ENCODE measurements around the gene MSANTD2.

Gene MSANTD2

GRCh38 chr11:124762105-124762623 lies 38.0 kb downstream of the MSANTD2 start, which contains the start of gene ESAM:
ESAM (minus strand) TSS chr11:124762290; CDS start chr11:124762154, 136 bp downstream.
- ChIA-PET POLR2A (ENCODE audit: low non-redundant PET) (interaction anchor here (0.6 kb wide), 1 partner anchor 45 kb away, joined by 5 read pairs; no protein-coding TSS in a partner anchor), CTCF (interaction anchor here (0.5 to 2.8 kb wide), 12 partner anchors 9 to 129 kb away, joined by 3 to 18 read pairs (median 4); partner anchors contain the start of genes SIAE, SPA17 and VSIG2)
- no peak for TF ChIP-seq CTCF (conservative IDR thresholded peaks at IDR 0.05; ENCODE audit: low read depth)
- no peak for DNase-seq (ENCODE audit: low spot score)
- H3K27ac ChIP-seq, result no peak within 1 kb of the TSS

- no peak overlapping the region for H3K27ac ChIP-seq
- ChIA-PET POLR2A (ENCODE audit: low non-redundant PET) (no interaction called here), CTCF (interaction anchor here (0.5 to 2.8 kb wide), 5 partner anchors 8 to 92 kb away, joined by 3 to 18 read pairs (median 5); partner anchors contain the start of gene VSIG2)
- no peak for DNase-seq (ENCODE audit: low spot score)
- no peak for TF ChIP-seq CTCF (conservative IDR thresholded peaks at IDR 0.05; ENCODE audit: low read depth)
Observed at GRCh38 chr11:124761301-124762104, 38.7 kb downstream of the MSANTD2 start.

GRCh38 chr11:124760806-124761205 lies 39.4 kb downstream of the MSANTD2 start:
- CTCF ChIA-PET, result interaction anchor here (0.9 kb wide), 2 partner anchors 16 to 20 kb away, joined by 3 to 4 read pairs; no protein-coding TSS in a partner anchor
- no peak overlapping the region for H3K27ac ChIP-seq
- no peak for DNase-seq (ENCODE audit: low spot score)
- no peak for TF ChIP-seq CTCF (conservative IDR thresholded peaks at IDR 0.05; ENCODE audit: low read depth)
- POLR2A ChIA-PET (ENCODE audit: low non-redundant PET), result no interaction called here

GRCh38 chr11:124760205-124760652 lies 40.0 kb downstream of the MSANTD2 start:
- TF ChIP-seq CTCF (conservative IDR thresholded peaks at IDR 0.05; ENCODE audit: low read depth), result no peak
- POLR2A ChIA-PET (ENCODE audit: low non-redundant PET), result no interaction called here
- H3K27ac ChIP-seq, result no peak overlapping the region
- no peak for DNase-seq (ENCODE audit: low spot score)
- CTCF ChIA-PET, result interaction anchor here (0.6 to 0.9 kb wide), 2 partner anchors 16 to 96 kb away, joined by 3 read pairs; no protein-coding TSS in a partner anchor

GRCh38 chr11:124759266-124760204 lies 40.7 kb downstream of the MSANTD2 start:
- ChIA-PET CTCF (interaction anchor here (0.6 to 1.0 kb wide), 2 partner anchors 78 to 96 kb away, joined by 3 read pairs; no protein-coding TSS in a partner anchor), POLR2A (ENCODE audit: low non-redundant PET) (no interaction called here)
- no peak for DNase-seq (ENCODE audit: low spot score)
- no peak overlapping the region for H3K27ac ChIP-seq
- no peak for TF ChIP-seq CTCF (conservative IDR thresholded peaks at IDR 0.05; ENCODE audit: low read depth)

Data from RWPE1 (cell line).